Astrocyte (in vitro differentiated cells and primary cell): ENCODE data around the gene LPXN. TPM values are rescaled to one million over a fixed set of nuclear protein-coding genes. Genes with fewer than 3 reads are reported as not detected.

ENCODE experiments used
- DNase-seq: peaks from one replicate; pipeline ENCODE4 v3.0.0-alpha.2; 2010; ENCODE audit warnings: low read depth
- FAIRE-seq: peaks from 2 replicates; lab custom pipeline; 2011; peaks lifted over from hg19 to GRCh38; lab: Jason Lieb, UNC
- H2AFZ ChIP-seq: 2 replicates; pipeline ENCODE4 v1.6.0; 2012; ENCODE audit warnings: low read depth, low read length, inconsistent platforms
- H3K27ac ChIP-seq: 2 replicates; pipeline ENCODE4 v1.5.1; 2011; ENCODE audit warnings: low read depth, low read length, inconsistent platforms
- H3K27me3 ChIP-seq: 2 replicates; pipeline ENCODE4 v1.6.0; 2011; ENCODE audit warnings: low read length, inconsistent platforms; ENCODE audit not compliant: insufficient read depth
- H3K36me3 ChIP-seq: 2 replicates; pipeline ENCODE4 v1.5.1; 2011; ENCODE audit warnings: low read length, inconsistent platforms; ENCODE audit not compliant: insufficient read depth
- H3K4me1 ChIP-seq: 2 replicates; pipeline ENCODE4 v1.5.1; 2011; ENCODE audit warnings: low read length, inconsistent platforms; ENCODE audit not compliant: insufficient read depth
- H3K4me2 ChIP-seq: 2 replicates; pipeline ENCODE4 v1.6.0; 2012; ENCODE audit warnings: low read length, inconsistent platforms
- H3K4me3 ChIP-seq: 2 replicates; pipeline ENCODE4 v1.5.1; 2011; ENCODE audit warnings: low read depth, mild to moderate bottlenecking, low read length, inconsistent platforms; ENCODE audit not compliant: insufficient read depth
- H3K79me2 ChIP-seq: 2 replicates; pipeline ENCODE4 v1.6.0; 2012; ENCODE audit warnings: mild to moderate bottlenecking, low read length, inconsistent platforms; ENCODE audit not compliant: insufficient read depth
- H3K9ac ChIP-seq: 2 replicates; pipeline ENCODE4 v1.6.0; 2012; ENCODE audit warnings: mild to moderate bottlenecking, low read length, inconsistent platforms
- H3K9me3 ChIP-seq: 2 replicates; pipeline ENCODE4 v1.5.1; 2012; ENCODE audit warnings: low read depth, mild to moderate bottlenecking, low read length, inconsistent platforms; ENCODE audit not compliant: insufficient read depth
- H4K20me1 ChIP-seq: 2 replicates; pipeline ENCODE4 v1.6.0; 2012; ENCODE audit warnings: low read length, inconsistent platforms; ENCODE audit not compliant: insufficient read depth
- H3K27ac Mint-ChIP-seq: one replicate; pipeline ENCODE4 v1.8.0; 2021; ENCODE audit warnings: mild to moderate bottlenecking, mixed read lengths; ENCODE audit not compliant: unreplicated experiment
- H3K27me3 Mint-ChIP-seq: one replicate; pipeline ENCODE4 v1.8.0; 2021; ENCODE audit warnings: low read depth, mixed read lengths; ENCODE audit not compliant: unreplicated experiment
- H3K36me3 Mint-ChIP-seq: one replicate; pipeline ENCODE4 v1.8.0; 2021; ENCODE audit warnings: low read depth, mixed read lengths; ENCODE audit not compliant: unreplicated experiment
- H3K4me1 Mint-ChIP-seq: one replicate; pipeline ENCODE4 v1.8.0; 2021; ENCODE audit warnings: low read depth, mixed read lengths; ENCODE audit not compliant: unreplicated experiment
- H3K4me3 Mint-ChIP-seq: one replicate; pipeline ENCODE4 v1.8.0; 2021; ENCODE audit warnings: mild to moderate bottlenecking, moderate library complexity, mixed read lengths; ENCODE audit not compliant: unreplicated experiment
- H3K9me3 Mint-ChIP-seq: one replicate; pipeline ENCODE4 v1.8.0; 2021; ENCODE audit warnings: mild to moderate bottlenecking, mixed read lengths; ENCODE audit not compliant: unreplicated experiment
- EZH2 ChIP-seq: IDR thresholded peaks from 2 replicates; pipeline ENCODE4 v1.6.1; 2012; ENCODE audit warnings: mild to moderate bottlenecking, low read length, inconsistent platforms; ENCODE audit not compliant: insufficient read depth
- total RNA-seq: library from RNA; stranded (reverse); gene quantifications from 2 replicates; pipeline ENCODE4 v1.2.1, GENCODE V29; 2021
- TF ChIP-seq, protein P1 (sequence below): IDR thresholded peaks from 2 replicates; pipeline ENCODE4 v1.5.1; 2011; ENCODE audit warnings: low read depth, mild to moderate bottlenecking, inconsistent platforms, low read length, moderate library complexity; ENCODE audit not compliant: insufficient read depth

Gene LPXN
- total RNA-seq, 1 donor from 2014 or later, result 3.7 TPM

DNA sequence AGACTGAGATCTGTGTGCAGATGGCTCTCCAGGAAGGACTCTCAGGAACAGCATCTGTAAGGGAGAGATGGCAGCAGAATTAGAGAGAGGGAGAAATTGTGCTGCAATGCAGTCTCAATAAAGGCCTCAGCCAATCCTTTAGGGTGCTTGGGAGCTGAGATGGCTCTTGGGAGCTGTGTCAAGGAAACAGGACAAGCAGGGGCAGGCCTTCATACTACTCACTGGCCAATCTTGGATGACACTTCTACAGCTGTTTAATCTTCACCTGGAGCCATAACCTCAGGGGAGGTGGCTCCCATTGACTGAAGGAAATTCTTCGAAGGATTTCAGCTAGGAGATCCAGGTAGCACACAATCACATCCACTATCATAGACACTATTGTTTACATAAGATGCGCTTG lies 77.7 kb downstream of the LPXN start:
- no peaks in the 10 kb centered on the region for H3K9me3 Mint-ChIP-seq
- H3K4me3 ChIP-seq, result no peak overlapping the region

DNA sequence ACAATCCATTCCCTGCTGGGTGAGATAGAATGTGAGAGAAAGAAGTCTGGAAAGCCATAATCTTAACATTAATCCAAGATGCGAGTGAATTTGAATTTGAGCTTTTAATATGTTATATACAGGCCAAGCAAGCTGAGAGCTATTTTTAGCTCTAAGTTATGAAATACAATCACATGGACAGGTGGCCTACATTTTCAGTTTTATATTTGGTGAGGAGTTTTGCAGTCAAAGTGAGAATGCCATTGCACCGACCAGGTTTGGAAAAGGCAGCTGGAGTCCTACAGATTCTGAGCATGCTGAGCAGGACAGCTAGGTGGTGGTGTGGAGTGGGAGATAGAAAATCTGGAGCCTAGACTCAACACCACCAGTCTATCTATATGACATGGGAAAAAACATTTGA lies 79.8 kb downstream of the LPXN start:
- H3K27me3 Mint-ChIP-seq, result no peaks in the 10 kb centered on the region
- H3K9me3 Mint-ChIP-seq, result no peaks in the 10 kb centered on the region
- FAIRE-seq (no peak), DNase-seq (no peak)
- Histone ChIP-seq H3K27ac (no peak overlapping the region), H2AFZ (no peak overlapping the region), H3K27me3 (no peaks in the 10 kb centered on the region), H3K4me2 (no peak overlapping the region), H3K79me2 (no peaks in the 10 kb centered on the region), H3K4me3 (no peak overlapping the region), H4K20me1 (no peaks in the 10 kb centered on the region), H3K36me3 (no peaks in the 10 kb centered on the region), H3K4me1 (no peaks in the 10 kb centered on the region), H3K9me3 (no peaks in the 10 kb centered on the region), H3K9ac (no peak overlapping the region)
- no peaks in the 10 kb centered on the region for H3K36me3 Mint-ChIP-seq
- no peak overlapping the region for H3K27ac Mint-ChIP-seq
- TF ChIP-seq, protein P1, sequence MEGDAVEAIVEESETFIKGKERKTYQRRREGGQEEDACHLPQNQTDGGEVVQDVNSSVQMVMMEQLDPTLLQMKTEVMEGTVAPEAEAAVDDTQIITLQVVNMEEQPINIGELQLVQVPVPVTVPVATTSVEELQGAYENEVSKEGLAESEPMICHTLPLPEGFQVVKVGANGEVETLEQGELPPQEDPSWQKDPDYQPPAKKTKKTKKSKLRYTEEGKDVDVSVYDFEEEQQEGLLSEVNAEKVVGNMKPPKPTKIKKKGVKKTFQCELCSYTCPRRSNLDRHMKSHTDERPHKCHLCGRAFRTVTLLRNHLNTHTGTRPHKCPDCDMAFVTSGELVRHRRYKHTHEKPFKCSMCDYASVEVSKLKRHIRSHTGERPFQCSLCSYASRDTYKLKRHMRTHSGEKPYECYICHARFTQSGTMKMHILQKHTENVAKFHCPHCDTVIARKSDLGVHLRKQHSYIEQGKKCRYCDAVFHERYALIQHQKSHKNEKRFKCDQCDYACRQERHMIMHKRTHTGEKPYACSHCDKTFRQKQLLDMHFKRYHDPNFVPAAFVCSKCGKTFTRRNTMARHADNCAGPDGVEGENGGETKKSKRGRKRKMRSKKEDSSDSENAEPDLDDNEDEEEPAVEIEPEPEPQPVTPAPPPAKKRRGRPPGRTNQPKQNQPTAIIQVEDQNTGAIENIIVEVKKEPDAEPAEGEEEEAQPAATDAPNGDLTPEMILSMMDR, result no peak
- TF ChIP-seq EZH2, result no peak
- peaks cover 3% of the 10 kb centered on the region for H3K4me1 Mint-ChIP-seq
- H3K4me3 Mint-ChIP-seq, result no peak overlapping the region

More for the DNA sequence above, 77.7 kb downstream of the LPXN start:
- Histone ChIP-seq H4K20me1 (no peaks in the 10 kb centered on the region), H3K9ac (no peak overlapping the region), H3K27ac (no peak overlapping the region), H2AFZ (no peak overlapping the region), H3K27me3 (no peaks in the 10 kb centered on the region), H3K36me3 (no peaks in the 10 kb centered on the region), H3K4me2 (no peak overlapping the region), H3K4me1 (no peaks in the 10 kb centered on the region), H3K9me3 (no peaks in the 10 kb centered on the region), H3K79me2 (no peaks in the 10 kb centered on the region)
- DNase-seq, result no peak
- H3K36me3 Mint-ChIP-seq, result no peaks in the 10 kb centered on the region
- no peak for FAIRE-seq
- no peaks in the 10 kb centered on the region for H3K27me3 Mint-ChIP-seq
- H3K4me3 Mint-ChIP-seq, result no peak overlapping the region
- peaks cover 5% of the 10 kb centered on the region for H3K4me1 Mint-ChIP-seq
- H3K27ac Mint-ChIP-seq, result no peak overlapping the region
- TF ChIP-seq, protein P1, result no peak
- no peak for TF ChIP-seq EZH2

DNA sequence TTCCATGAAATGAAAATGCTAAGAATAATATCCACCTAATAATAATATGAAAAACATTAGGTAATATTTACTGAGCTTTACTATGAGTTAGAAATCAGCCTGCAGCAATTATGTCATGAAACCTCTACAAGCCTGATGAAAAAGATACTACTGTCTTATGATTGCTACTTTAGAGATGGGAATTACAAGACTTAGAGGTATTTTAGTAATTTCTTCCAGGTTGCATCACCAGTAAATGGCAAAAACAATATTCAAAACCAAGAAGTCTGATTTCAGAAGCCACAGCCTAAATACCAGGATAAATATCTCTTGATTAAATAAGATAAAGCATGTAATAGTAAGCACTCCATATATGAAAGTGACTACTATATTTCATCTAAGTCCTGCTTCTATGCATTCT lies 81.6 kb downstream of the LPXN start:
- Histone ChIP-seq H3K9ac (no peak overlapping the region), H3K79me2 (no peaks in the 10 kb centered on the region), H3K4me1 (no peaks in the 10 kb centered on the region), H3K4me3 (no peak overlapping the region), H3K27me3 (no peaks in the 10 kb centered on the region), H3K36me3 (no peaks in the 10 kb centered on the region), H3K9me3 (no peaks in the 10 kb centered on the region), H2AFZ (no peak overlapping the region), H4K20me1 (no peaks in the 10 kb centered on the region), H3K4me2 (no peak overlapping the region), H3K27ac (no peak overlapping the region)
- Mint-ChIP-seq H3K36me3 (no peaks in the 10 kb centered on the region), H3K4me1 (peaks cover 3% of the 10 kb centered on the region), H3K4me3 (no peak overlapping the region), H3K27me3 (no peaks in the 10 kb centered on the region), H3K9me3 (no peaks in the 10 kb centered on the region), H3K27ac (no peak overlapping the region)
- FAIRE-seq, result no peak
- DNase-seq, result peak; percentile 4
- TF ChIP-seq, protein P1, result no peak
- no peak for TF ChIP-seq EZH2
